CD4-positive, CD25-positive, alpha-beta regulatory T cell (primary cell): ENCODE results near the gene ACTL7A. TPM values are rescaled to one million over a fixed set of nuclear protein-coding genes. Genes with fewer than 3 reads are reported as not detected.
A peak's percentile ranks its signal among the peaks of the same experiment; 100 is the strongest.
"Not testable (repeated sequence)": the region's sequence is repeated elsewhere in the genome, so short reads cannot be mapped to it uniquely, and the experiment has no call there.

Experiments
- ATAC-seq, 2 donors: fragments of 150-1000 bp; cut with Tn5 transposase; one replicate each; pipeline ENCODE4 v1.10.0; 2021; ENCODE audit warnings: low read depth in 2 of 2, moderate number of reproducible peaks in 2 of 2, moderate library complexity in 1 of 2
- DNase-seq, 3 donors: peaks; one replicate each; pipeline versions ENCODE4 v3.0.0 to v3.0.0-alpha.2; 2012 to 2022; ENCODE audit warnings: mixed read lengths in 1 of 3
- H3K27ac ChIP-seq: one replicate; pipeline ENCODE4 v1.7.0; 2013; ENCODE audit warnings: mild to moderate bottlenecking, low read length; ENCODE audit not compliant: insufficient read depth, poor library complexity, severe bottlenecking
- H3K27me3 ChIP-seq: one replicate; pipeline ENCODE4 v1.7.0; 2013; ENCODE audit warnings: low read length; ENCODE audit not compliant: control insufficient read depth, insufficient read depth
- H3K36me3 ChIP-seq: one replicate; pipeline ENCODE4 v1.7.0; 2013; ENCODE audit warnings: mild to moderate bottlenecking, low read length, moderate library complexity; ENCODE audit not compliant: control insufficient read depth, insufficient read depth
- H3K4me1 ChIP-seq: 2 replicates; pipeline ENCODE4 v1.7.0; 2013; ENCODE audit warnings: mild to moderate bottlenecking, low read length; ENCODE audit not compliant: insufficient read depth, control insufficient read depth, poor library complexity, severe bottlenecking
- H3K4me3 ChIP-seq: one replicate; pipeline ENCODE4 v1.7.0; 2013; ENCODE audit warnings: low read depth, mild to moderate bottlenecking, low read length, moderate library complexity
- H3K9me3 ChIP-seq, 2 experiments: 1 replicate in 1 of 2; 2 replicates in 1 of 2; pipeline ENCODE4 v1.7.0; 2013; ENCODE audit warnings: low read length in 2 of 2, mild to moderate bottlenecking in 1 of 2, moderate library complexity in 1 of 2; ENCODE audit not compliant: control insufficient read depth in 2 of 2
- H3K27ac Mint-ChIP-seq, 3 donors: one replicate each; pipeline ENCODE4 v1.8.0; 2020 to 2022; ENCODE audit warnings: mild to moderate bottlenecking in 3 of 3, mixed read lengths in 3 of 3, moderate library complexity in 2 of 3
- H3K27me3 Mint-ChIP-seq: one replicate; pipeline ENCODE4 v1.8.0; 2022; ENCODE audit warnings: mild to moderate bottlenecking, mixed read lengths
- H3K36me3 Mint-ChIP-seq: one replicate; pipeline ENCODE4 v1.8.0; 2020; ENCODE audit warnings: mixed read lengths
- H3K4me1 Mint-ChIP-seq, 4 donors: one replicate each; pipeline ENCODE4 v1.8.0; 2020 to 2022; ENCODE audit warnings: mixed read lengths in 4 of 4, mild to moderate bottlenecking in 1 of 4
- H3K4me3 Mint-ChIP-seq, 4 donors: one replicate each; pipeline ENCODE4 v1.8.0; 2020 to 2022; ENCODE audit warnings: mild to moderate bottlenecking in 4 of 4, mixed read lengths in 4 of 4, moderate library complexity in 3 of 4
- H3K9me3 Mint-ChIP-seq, 7 donors: one replicate each; pipeline ENCODE4 v1.8.0; 2020 to 2022; ENCODE audit warnings: mixed read lengths in 7 of 7, mild to moderate bottlenecking in 3 of 7, moderate library complexity in 2 of 7
- polyA plus RNA-seq, 4 donors: library from polyadenylated mRNA; unstranded; fragments of 300-500 nt; fragmentation: Illumina TruSeq; gene quantifications; one replicate each; pipeline ENCODE4 v1.2.3, GENCODE V29; 2021
- total RNA-seq: library from RNA; stranded (reverse); gene quantifications from one replicate; pipeline ENCODE4 v1.2.3, GENCODE V29; 2022

The ACTL7A gene
- total and polyA plus RNA-seq, 5 donors from 2014 or later: not detected

DNA sequence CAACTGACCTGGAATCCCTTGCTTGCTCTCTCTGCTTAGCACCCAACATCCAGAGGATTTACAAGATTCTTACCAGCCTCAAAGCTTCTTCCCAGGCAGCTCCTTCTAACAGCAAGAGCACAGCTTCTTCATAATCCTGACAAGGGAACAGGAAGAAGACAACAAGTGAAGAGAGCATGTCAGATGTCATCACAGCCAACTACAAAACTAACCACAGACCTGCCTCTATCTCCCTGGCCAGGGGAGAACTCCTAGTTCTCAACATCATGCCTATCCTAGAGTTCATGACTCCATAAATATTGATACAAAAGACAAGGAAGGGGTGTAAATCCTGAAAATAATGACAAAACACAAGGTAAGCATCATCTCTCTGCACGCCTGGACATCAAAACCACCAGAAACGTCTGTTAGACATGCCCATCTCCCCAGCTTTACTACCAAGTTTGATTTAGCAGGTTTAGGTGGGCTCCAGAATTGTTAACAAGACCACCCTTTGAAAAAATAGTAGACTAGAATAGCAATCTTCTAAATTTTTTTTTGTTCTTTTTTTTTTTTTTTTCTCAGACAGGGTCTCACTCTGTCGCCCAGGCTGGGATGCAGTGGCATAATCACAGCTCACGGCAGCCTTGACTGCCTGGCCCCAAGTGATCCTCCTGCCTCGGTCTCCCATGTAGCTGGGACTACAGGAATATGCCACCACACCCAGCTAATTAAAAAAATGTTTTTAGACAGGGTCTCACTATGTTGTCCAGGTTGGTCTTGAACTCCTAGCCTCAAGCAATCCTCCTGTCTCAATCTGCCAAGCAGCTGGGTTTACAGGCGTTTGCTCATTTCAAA, 20.2 kb downstream of the ACTL7A start:
- DNase-seq: no peak
- Mint-ChIP-seq H3K4me3 (no peak overlapping the region), H3K27ac (peak overlapping the region in 1 of 3 donors; percentile 61), H3K27me3 (no peaks in the 10 kb centered on the region), H3K9me3 (peaks cover 0 to 1% (median 0%) of the 10 kb centered on the region in 7 donors), H3K36me3 (peaks cover 66% of the 10 kb centered on the region), H3K4me1 (peaks cover 6 to 8% (median 7%) of the 10 kb centered on the region in 4 donors)
- no peak overlapping the region for H3K27ac ChIP-seq
- H3K27me3 ChIP-seq: no peaks in the 10 kb centered on the region
- no peak for ATAC-seq
- no peaks in the 10 kb centered on the region for H3K4me1 ChIP-seq
- peaks cover 51% of the 10 kb centered on the region for H3K36me3 ChIP-seq
- no peak overlapping the region for H3K4me3 ChIP-seq
- H3K9me3 ChIP-seq: no peaks in the 10 kb centered on the region

DNA sequence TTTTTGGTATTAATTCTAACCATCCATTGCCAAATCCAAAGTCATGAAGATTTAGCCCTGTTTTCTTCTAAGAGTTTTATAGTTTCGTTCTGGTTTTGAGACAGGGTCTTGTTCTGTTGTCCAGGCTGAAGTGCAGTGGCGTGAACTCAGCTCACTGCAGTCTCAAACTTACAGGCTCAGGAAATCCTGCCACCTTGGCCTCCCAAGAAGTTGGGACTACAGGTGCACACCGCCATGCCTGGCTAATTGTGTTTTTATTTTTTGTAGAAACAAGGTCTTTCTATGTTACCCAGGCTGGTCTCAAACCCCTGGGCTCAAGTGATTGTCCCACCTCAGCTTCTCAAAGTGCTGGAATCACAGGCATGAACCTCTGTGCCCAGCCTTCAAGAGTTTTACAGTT, 21.0 kb downstream of the ACTL7A start:
- Mint-ChIP-seq H3K36me3 (peaks cover 62% of the 10 kb centered on the region), H3K27me3 (no peaks in the 10 kb centered on the region), H3K4me3 (no peak overlapping the region), H3K27ac (no peak overlapping the region), H3K4me1 (peaks cover 6 to 8% (median 7%) of the 10 kb centered on the region in 4 donors), H3K9me3 (peaks cover 0 to 1% (median 0%) of the 10 kb centered on the region in 7 donors)
- Histone ChIP-seq H3K4me3 (no peak overlapping the region), H3K4me1 (no peaks in the 10 kb centered on the region), H3K27ac (no peak overlapping the region), H3K36me3 (peaks cover 49% of the 10 kb centered on the region), H3K9me3 (no peaks in the 10 kb centered on the region), H3K27me3 (no peaks in the 10 kb centered on the region)
- ATAC-seq (no peak), DNase-seq (no peak)

GRCh38 chr9:108884701-108885100, 22.6 kb downstream of the ACTL7A start:
- H3K4me1 Mint-ChIP-seq: peaks cover 6 to 8% (median 7%) of the 10 kb centered on the region in 4 donors
- no peak overlapping the region for H3K27ac ChIP-seq
- no peaks in the 10 kb centered on the region for H3K27me3 ChIP-seq
- H3K9me3 Mint-ChIP-seq: peaks cover 0 to 1% (median 0%) of the 10 kb centered on the region in 7 donors
- DNase-seq: no peak
- ATAC-seq: no peak
- no peak overlapping the region for H3K27ac Mint-ChIP-seq
- no peak overlapping the region for H3K4me3 ChIP-seq
- no peak overlapping the region for H3K4me3 Mint-ChIP-seq
- H3K4me1 ChIP-seq: no peaks in the 10 kb centered on the region
- H3K36me3 ChIP-seq: peaks cover 48% of the 10 kb centered on the region
- no peaks in the 10 kb centered on the region for H3K9me3 ChIP-seq
- H3K36me3 Mint-ChIP-seq: peaks cover 53% of the 10 kb centered on the region
- H3K27me3 Mint-ChIP-seq: no peaks in the 10 kb centered on the region

DNA sequence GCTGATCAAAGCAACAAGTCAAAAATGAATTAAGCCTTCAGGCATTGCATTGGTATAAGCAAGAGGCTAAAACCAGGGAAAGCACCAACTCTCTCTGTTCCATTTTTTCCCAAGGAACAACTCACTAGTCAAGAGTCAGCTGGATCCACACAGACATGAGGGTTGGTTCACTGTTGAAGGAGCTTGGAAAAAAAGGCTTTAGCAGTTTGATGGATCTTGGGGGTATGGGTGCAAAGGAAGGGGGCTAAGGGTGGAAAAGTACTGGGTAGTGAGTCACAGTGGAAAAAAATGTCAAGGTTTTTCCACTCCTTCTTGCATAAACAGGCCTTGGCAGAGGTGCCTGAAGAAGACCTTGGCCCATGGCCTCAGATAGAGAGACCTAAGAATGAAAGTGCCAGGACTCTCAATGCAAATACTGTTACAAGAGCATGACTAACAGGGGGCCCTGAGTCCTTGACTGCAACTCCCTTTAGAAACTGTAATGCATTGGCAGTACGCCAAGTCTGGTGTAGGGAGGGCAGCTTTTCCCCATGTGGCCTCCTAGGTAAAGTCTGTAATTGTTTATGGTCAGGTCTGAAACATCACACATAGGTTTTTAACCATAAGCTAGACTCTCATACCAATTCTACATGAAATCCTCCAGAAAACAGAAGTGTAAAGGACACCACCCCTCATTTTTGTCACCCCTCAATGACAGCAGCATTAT, 23.7 kb downstream of the ACTL7A start:
- Histone ChIP-seq H3K9me3 (no peaks in the 10 kb centered on the region), H3K4me3 (no peak overlapping the region), H3K36me3 (peaks cover 49% of the 10 kb centered on the region), H3K27me3 (no peaks in the 10 kb centered on the region), H3K4me1 (no peaks in the 10 kb centered on the region), H3K27ac (no peak overlapping the region)
- DNase-seq (peak in 1 of 3 donors; percentile 10), ATAC-seq (no peak)
- Mint-ChIP-seq H3K4me1 (peaks cover 6 to 8% (median 7%) of the 10 kb centered on the region in 4 donors), H3K27me3 (no peaks in the 10 kb centered on the region), H3K36me3 (peaks cover 52% of the 10 kb centered on the region), H3K27ac (peak overlapping the region in 2 of 3 donors; percentile 24 to 36), H3K9me3 (peaks cover 0 to 1% (median 0%) of the 10 kb centered on the region in 7 donors), H3K4me3 (no peak overlapping the region)

GRCh38 chr9:108886594-108887271, 24.7 kb downstream of the ACTL7A start:
- not testable (repeated sequence) for H3K4me3 ChIP-seq, H3K9me3 Mint-ChIP-seq, H3K27me3 ChIP-seq, H3K27ac ChIP-seq, H3K4me3 Mint-ChIP-seq, H3K27me3 Mint-ChIP-seq, H3K4me1 Mint-ChIP-seq, H3K4me1 ChIP-seq, H3K27ac Mint-ChIP-seq, ATAC-seq, H3K9me3 ChIP-seq, DNase-seq
- peaks cover 58% of the 10 kb centered on the region for H3K36me3 Mint-ChIP-seq
- peaks cover 55% of the 10 kb centered on the region for H3K36me3 ChIP-seq

DNA sequence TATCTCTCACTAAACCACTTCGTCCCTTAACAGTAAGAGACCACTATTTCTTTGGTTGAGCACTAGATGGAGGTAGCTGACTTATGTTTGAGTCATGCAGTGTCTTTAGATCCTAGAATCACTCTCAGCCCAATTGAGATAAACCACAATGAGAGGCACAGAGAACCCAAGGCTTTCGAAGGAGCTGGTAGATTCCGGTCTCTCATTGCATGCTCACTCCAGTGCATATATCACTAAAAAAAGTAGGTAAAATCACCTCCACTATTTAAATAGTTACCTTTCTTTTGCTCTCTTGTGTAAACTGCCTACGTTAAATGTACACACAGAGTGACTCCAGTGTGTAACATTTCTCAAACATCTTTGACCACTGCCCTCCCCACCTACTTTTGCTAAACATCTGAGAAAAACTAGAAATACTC, 27.6 kb downstream of the ACTL7A start:
- no peak for ATAC-seq
- no peaks in the 10 kb centered on the region for H3K9me3 ChIP-seq
- Mint-ChIP-seq H3K4me1 (peaks cover 0 to 8% (median 7%) of the 10 kb centered on the region in 4 donors), H3K9me3 (no peaks in the 10 kb centered on the region), H3K36me3 (peaks cover 60% of the 10 kb centered on the region), H3K4me3 (no peak overlapping the region), H3K27me3 (no peaks in the 10 kb centered on the region), H3K27ac (no peak overlapping the region)
- peaks cover 69% of the 10 kb centered on the region for H3K36me3 ChIP-seq
- no peak overlapping the region for H3K27ac ChIP-seq
- DNase-seq: peak in 1 of 3 donors; percentile 27
- no peaks in the 10 kb centered on the region for H3K27me3 ChIP-seq
- no peaks in the 10 kb centered on the region for H3K4me1 ChIP-seq
- H3K4me3 ChIP-seq: no peak overlapping the region

DNA sequence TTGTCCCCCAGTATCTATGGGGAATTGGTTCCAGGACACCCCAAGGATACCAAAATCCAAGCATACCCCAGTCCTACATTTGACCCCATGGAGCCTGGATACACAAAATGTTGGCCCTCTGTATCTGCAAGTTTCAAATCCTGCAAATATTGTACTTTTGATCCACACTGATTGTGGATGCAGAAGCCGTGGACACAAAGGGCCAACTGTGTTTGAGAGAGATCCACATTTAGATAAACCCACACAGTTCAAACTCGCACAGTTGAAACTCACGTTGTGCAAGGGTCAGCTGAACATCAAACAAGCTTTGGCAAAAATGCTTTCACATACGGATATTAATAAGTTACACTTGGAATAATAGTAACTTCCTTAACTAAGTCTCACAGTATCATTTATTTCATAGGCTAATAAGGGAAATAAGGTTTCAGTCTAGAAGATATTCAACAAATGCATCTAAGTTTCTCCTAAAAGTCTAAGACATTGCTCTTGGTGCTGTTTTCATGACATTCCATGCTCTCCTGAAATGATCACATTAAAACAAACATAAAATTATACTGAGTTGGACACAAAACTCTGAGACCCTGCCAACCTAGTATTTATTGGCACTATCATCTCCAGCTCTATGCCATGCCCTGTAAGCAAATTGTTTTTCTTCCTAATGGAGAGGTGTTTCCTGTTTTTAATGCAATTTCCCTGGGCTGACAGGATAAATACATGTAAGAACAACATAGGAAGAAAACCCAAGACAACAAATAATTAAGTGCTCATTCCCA, 32.3 kb downstream of the ACTL7A start:
- H3K4me1 ChIP-seq: no peaks in the 10 kb centered on the region
- no peaks in the 10 kb centered on the region for H3K9me3 ChIP-seq
- Mint-ChIP-seq H3K27me3 (no peaks in the 10 kb centered on the region), H3K4me1 (no peaks in the 10 kb centered on the region), H3K4me3 (no peak overlapping the region), H3K27ac (no peak overlapping the region), H3K9me3 (no peaks in the 10 kb centered on the region), H3K36me3 (peaks cover 67% of the 10 kb centered on the region)
- H3K27ac ChIP-seq: no peak overlapping the region
- DNase-seq (no peak), ATAC-seq (no peak)
- H3K36me3 ChIP-seq: peaks cover 89% of the 10 kb centered on the region
- H3K4me3 ChIP-seq: no peak overlapping the region
- no peaks in the 10 kb centered on the region for H3K27me3 ChIP-seq
